ENCODE measurements around the gene IFNA13. TPM values are rescaled to one million over a fixed set of nuclear protein-coding genes. Genes with fewer than 3 reads are reported as not detected.

IFNA13 gene
- total RNA-seq, result not detected

GRCh38 chr9:21367957-21368356 is at the start of gene IFNA13:
Gene IFNA13 (minus strand): TSS chr9:21368057. CDS start chr9:21368010, 47 bp downstream.

GRCh38 chr9:21408817-21409216 is 41.0 kb upstream of the IFNA13 start, which contains the start of gene IFNA8:
Gene IFNA8 (plus strand): TSS chr9:21409117. CDS start chr9:21409177, 60 bp downstream.

GRCh38 chr9:21385131-21385670 is 17.3 kb upstream of the IFNA13 start, which contains the start of gene IFNA2:
Gene IFNA2 (minus strand): TSS chr9:21385398. CDS start chr9:21385329, 69 bp downstream.

GRCh38 chr9:21350787-21351186 is 17.1 kb downstream of the IFNA13 start, which contains the start of gene IFNA6:
Gene IFNA6 (minus strand): TSS chr9:21350887. CDS start chr9:21350887, 0 bp downstream.

GRCh38 chr9:21334701-21335632 is 32.9 kb downstream of the IFNA13 start, which contains the start of gene KLHL9:
Gene KLHL9 (minus strand): TSS chr9:21335404. CDS start chr9:21334859, 545 bp downstream.

Other genes starting within 250 kb of the IFNA13 start
- not detected for gene IFNW1, start 226.2 kb downstream of the IFNA13 start, total RNA-seq
- not detected for gene IFNA21, start 201.4 kb downstream of the IFNA13 start, total RNA-seq
- gene IFNA4, start 180.5 kb downstream of the IFNA13 start, total RNA-seq, result not detected
- not detected for gene IFNA7, start 165.9 kb downstream of the IFNA13 start, total RNA-seq
- not detected for gene IFNA10, start 160.9 kb downstream of the IFNA13 start, total RNA-seq
- not detected for gene IFNA16, start 150.7 kb downstream of the IFNA13 start, total RNA-seq
- gene IFNA17, start 139.8 kb downstream of the IFNA13 start, total RNA-seq, result not detected
- gene IFNA14, start 128.1 kb downstream of the IFNA13 start, total RNA-seq, result not detected
- gene IFNA5, start 62.7 kb downstream of the IFNA13 start, total RNA-seq, result not detected
- 10 to 100 TPM; 19.3 to 20.4 TPM for gene KLHL9, start 32.7 kb downstream of the IFNA13 start, total RNA-seq
- gene IFNA6, start 17.2 kb downstream of the IFNA13 start, total RNA-seq, result not detected
- not detected for gene IFNA2, start 17.3 kb upstream of the IFNA13 start, total RNA-seq
- gene IFNA8, start 41.1 kb upstream of the IFNA13 start, total RNA-seq, result not detected
- gene IFNA1, start 72.4 kb upstream of the IFNA13 start, total RNA-seq, result not detected
- not detected for gene IFNE, start 114.3 kb upstream of the IFNA13 start, total RNA-seq